Lower leg skin (tissue), 3 donors: ENCODE results near the gene HSPA12B.

ENCODE experiments used
- CTCF ChIP-seq, 3 donors: fragments of 450-650 bp; IDR thresholded peaks; one replicate each; pipeline ENCODE4 v1.5.1; 2016; ENCODE audit warnings: antibody characterized with exemption in 3 of 3, mild to moderate bottlenecking in 3 of 3, moderate library complexity in 2 of 3
- POLR2A ChIP-seq, 2 donors: fragments of 450-650 bp; IDR thresholded peaks; one replicate each; pipeline ENCODE4 v1.6.1; 2016 to 2017; ENCODE audit warnings: antibody characterized with exemption in 2 of 2, mild to moderate bottlenecking in 1 of 2, moderate library complexity in 1 of 2

- TF ChIP-seq POLR2A (IDR thresholded peaks at IDR 0.05): no peak
- no peak for TF ChIP-seq CTCF (IDR thresholded peaks at IDR 0.05)
Observed at GRCh38 chr20:3749689-3750531, 17.4 kb downstream of the HSPA12B start.
